ENCODE data around the gene PLB1. TPM values are rescaled to one million over a fixed set of nuclear protein-coding genes. Genes with fewer than 3 reads are reported as not detected.

PLB1 gene
- total RNA-seq, 1 donor from 2014 or later, result 2.1 TPM

GRCh38 chr2:28692411-28692810, 196.6 kb downstream of the PLB1 start:
- no peak for DNase-seq (ENCODE audit: low read depth)

GRCh38 chr2:28693223-28693622, 197.4 kb downstream of the PLB1 start:
- no peak for DNase-seq (ENCODE audit: low read depth)

Other genes starting within 250 kb of the PLB1 start
- gene FOSL2, start 103.2 kb upstream of the PLB1 start, total RNA-seq, result 128 and 349 TPM in 2 replicates

Data from renal cortical epithelial cell (primary cell).